Sciatic nerve (tissue), 2 donors: ENCODE measurements around the gene PDLIM4. TPM values are rescaled to one million over a fixed set of nuclear protein-coding genes. Genes with fewer than 3 reads are reported as not detected.
A peak's percentile ranks its signal among the peaks of the same experiment; 100 is the strongest.

Experiments
- ATAC-seq: fragments of 200-7000 bp; cut with Tn5 transposase; one replicate; pipeline ENCODE4 v1.9.1; 2020; ENCODE audit warnings: mild to moderate bottlenecking, moderate library complexity
- DNase-seq: peaks from one replicate; pipeline ENCODE4 v3.0.0-alpha.2; 2020; ENCODE audit warnings: low spot score
- intact Hi-C: fragments of 100-400 bp; cut with DNase I; formaldehyde crosslinking; loops from one replicate; pipeline ENCODE4 v1.14.2; 2022
- total RNA-seq: library from RNA; stranded (reverse); fragmentation: NEBNext Ultra II Directional; extraction: Animal tissue kit (Norgen Biotek cat#: 25700); gene quantifications from one replicate; pipeline ENCODE4 v1.2.1, GENCODE V29; 2021
- donor health status: DM: no; HTN: no; CAD: no.
- donor health status: DM: no; HTN: no; CAD: no.

PDLIM4 gene
- total RNA-seq, 1 donor from 2014 or later, result 50.2 TPM

- ATAC-seq (peak; percentile 31), DNase-seq (peak; percentile 43)
- intact Hi-C loops, result no loop called here
These were observed 30.8 kb upstream of the PDLIM4 start for GRCh38 chr5:132226516-132227234.

GRCh38 chr5:132227235-132227484 is 30.3 kb upstream of the PDLIM4 start:
- peak; percentile 81 for DNase-seq
- ATAC-seq, result peak; percentile 81

DNA sequence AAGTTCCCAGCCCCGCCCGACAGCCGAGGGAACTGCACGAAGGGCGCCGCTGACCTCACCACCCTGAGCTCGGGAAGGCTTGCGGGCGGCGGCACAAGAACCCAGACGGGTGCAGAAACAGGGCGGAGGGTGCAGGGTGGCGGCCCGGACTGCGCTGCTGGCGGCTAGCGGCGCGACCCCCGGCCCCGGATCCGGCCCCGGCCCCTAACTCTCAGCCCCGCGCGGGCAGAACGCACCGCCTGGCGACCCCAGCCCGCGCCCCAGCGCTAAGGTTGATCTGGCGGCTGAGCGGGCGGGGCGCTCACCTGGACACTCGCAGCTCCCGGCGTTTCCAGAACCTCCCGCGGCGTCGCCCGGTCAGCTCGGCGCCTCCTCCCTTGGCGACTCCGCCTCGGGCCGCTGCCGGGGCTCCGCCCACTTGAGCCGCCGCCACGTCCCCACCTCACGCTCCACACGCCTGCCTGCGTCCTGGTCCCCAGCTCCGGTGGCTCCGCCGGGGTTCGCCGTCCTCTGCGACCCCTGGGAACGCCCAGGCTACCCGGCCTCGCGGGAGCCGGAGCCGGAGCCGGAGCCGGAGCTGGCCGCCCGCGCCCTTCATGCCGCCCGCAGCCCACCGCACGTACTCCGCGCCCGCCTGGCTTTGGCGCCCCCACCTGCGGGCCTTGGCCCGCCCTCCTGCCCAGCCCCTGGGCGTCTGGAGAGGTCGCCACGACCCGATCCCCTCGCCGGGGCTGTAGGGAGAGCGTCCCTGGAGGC is 29.8 kb upstream of the PDLIM4 start, which contains the start of gene P4HA2:
TSS of gene P4HA2 (minus strand) at position 369 of the 756 bp plus-strand sequence. CDS start 9,227 bp downstream, outside the sequence.
- peak; percentile 89 for DNase-seq
- intact Hi-C loops, result no loop called here
- peak; percentile 81 for ATAC-seq

More at GRCh38 chr5:132227235-132227484, 30.3 kb upstream of the PDLIM4 start:
- intact Hi-C loops, result no loop called here

DNA sequence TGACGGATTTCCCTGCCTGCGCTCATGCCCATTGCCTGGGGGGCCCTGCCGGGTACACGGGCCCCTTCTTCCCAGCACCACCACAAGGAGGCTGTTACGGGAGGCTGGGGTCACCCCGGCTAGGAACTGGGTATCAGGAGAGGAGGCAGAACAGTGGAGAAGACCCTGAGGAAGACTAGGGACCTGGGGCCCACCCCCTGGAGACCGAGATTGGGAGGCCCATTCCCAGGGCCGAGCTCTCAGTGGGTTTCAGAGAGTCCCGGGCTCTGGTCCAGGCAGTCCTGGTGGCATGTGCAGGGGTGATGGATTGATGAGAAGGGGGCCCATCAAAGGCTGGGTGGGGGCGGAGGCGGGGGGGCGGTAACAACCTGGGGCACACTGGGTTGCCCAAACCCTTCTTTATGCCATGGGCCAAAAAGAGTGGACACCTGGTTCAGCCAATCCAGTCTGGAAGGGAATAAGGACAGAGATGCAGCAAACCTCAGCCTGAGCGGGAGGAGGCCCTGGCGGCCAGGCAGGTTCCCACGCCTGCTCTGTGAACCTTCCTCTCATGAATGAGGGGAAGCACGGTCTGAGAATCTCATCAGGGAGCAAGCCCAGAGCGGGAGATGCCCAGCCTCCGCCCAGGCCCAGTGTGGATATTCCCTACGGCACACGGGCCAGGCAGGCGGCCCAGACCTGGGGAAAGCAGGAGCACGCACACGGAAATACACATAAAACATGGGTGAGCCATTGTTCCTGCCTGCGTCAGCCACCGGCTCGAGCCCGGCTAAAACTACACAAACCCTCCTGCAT is 29.1 kb upstream of the PDLIM4 start:
- ATAC-seq (peak; percentile 6), DNase-seq (peak; percentile 59)
- intact Hi-C loops, result no loop called here

DNA sequence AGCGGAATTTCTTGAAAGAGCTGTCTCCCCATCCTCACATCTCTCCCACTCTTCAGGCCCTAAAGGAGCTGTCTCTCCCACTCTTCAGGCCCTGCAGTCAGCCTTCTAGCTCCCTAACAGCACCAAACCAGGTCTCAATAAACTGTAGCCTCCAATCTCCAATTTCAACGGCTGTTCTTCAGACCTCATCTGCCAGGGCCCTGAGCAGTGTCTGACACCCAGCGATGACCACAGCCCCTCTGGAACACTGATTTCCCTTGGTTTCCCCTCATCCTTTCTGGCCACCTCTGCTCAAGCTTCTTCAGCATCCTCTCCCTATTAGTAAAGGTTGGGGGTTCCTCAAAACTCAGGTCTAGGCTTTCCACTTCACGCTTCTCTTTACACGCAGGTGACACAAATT is 28.3 kb upstream of the PDLIM4 start:
- no peak for ATAC-seq
- DNase-seq, result peak; percentile 15
- intact Hi-C loops, result no loop called here

- intact Hi-C loops, result loop anchor here (10.0 kb wide), 1 partner anchor 64 kb away; the partner anchor contains the start of gene SLC22A4
- no peak for DNase-seq
- no peak for ATAC-seq
These were observed 26.6 kb upstream of the PDLIM4 start for GRCh38 chr5:132230871-132231270.

GRCh38 chr5:132232465-132232864 is 25.0 kb upstream of the PDLIM4 start:
- DNase-seq (peak; percentile 15), ATAC-seq (no peak)
- intact Hi-C loops, result loop anchor here (10.0 kb wide), 1 partner anchor 62 kb away; the partner anchor contains the start of gene SLC22A4

DNA sequence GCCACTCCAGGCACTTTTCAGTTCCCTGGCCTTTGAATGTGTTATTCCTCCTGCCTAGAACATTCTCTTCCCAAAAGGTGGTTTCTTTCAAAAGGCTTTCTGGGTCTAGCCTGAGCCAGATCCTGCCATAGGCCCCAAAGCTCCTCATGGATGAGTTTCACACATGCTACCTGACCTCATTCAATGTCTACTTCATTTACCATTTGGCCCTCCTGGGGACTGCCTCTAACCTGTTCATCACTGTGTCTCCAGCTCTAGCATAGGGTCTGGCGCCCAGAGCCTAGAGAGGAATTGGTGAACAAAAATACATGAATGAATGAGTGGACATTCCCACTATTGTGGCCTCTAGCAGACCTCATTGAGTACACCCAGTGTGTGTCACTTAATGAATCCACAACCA is 24.4 kb upstream of the PDLIM4 start:
- DNase-seq (no peak), ATAC-seq (no peak)
- intact Hi-C loops, result loop anchor here (10.0 kb wide), 1 partner anchor 62 kb away; the partner anchor contains the start of gene SLC22A4

- DNase-seq, result peak; percentile 36
- intact Hi-C loops, result loop anchor here (10.0 kb wide), 1 partner anchor 61 kb away; the partner anchor contains the start of gene SLC22A4
- no peak for ATAC-seq
These were observed 23.4 kb upstream of the PDLIM4 start for GRCh38 chr5:132233811-132234683.

- DNase-seq, result peak; percentile 21
- no peak for ATAC-seq
- intact Hi-C loops, result loop anchor here (10.0 kb wide), 1 partner anchor 60 kb away; the partner anchor contains the start of gene SLC22A4
These were observed 22.8 kb upstream of the PDLIM4 start for GRCh38 chr5:132234684-132235062.

- ATAC-seq, result no peak
- intact Hi-C loops, result loop anchor here (10.0 kb wide), 1 partner anchor 59 kb away; the partner anchor contains the start of gene SLC22A4
- no peak for DNase-seq
These were observed 22.2 kb upstream of the PDLIM4 start for GRCh38 chr5:132235340-132235739.

- no peak for ATAC-seq
- intact Hi-C loops, result loop anchor here (10.0 kb wide), 1 partner anchor 58 kb away; the partner anchor contains the start of gene SLC22A4
- peak; percentile 33 for DNase-seq
These were observed 20.4 kb upstream of the PDLIM4 start for GRCh38 chr5:132237141-132237540.

DNA sequence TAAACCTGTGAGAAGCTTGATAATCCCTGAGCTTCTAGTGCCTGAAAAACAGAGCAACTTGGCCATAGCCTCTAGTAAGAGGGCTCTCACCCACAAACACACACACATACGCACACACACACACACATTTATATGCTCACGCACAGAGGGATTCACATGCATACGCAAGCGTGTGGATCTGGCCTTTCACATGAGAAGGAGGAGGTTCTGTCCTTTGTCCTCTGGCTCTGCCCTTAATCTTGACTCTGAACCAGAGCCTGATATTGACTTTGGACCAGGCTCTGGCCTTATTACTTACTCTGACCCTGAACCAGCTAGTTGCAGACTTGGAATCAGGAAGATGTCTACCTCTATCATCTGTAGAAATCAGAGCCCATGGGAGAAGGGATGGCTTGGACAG is 19.8 kb upstream of the PDLIM4 start:
- intact Hi-C loops, result loop anchor here (10.0 kb wide), 1 partner anchor 57 kb away; the partner anchor contains the start of gene SLC22A4
- peak; percentile 40 for ATAC-seq
- DNase-seq, result no peak

- intact Hi-C loops, result loop anchor here (10.0 kb wide), 1 partner anchor 57 kb away; the partner anchor contains the start of gene SLC22A4
- ATAC-seq (peak; percentile 82), DNase-seq (peak; percentile 89)
These were observed 19.2 kb upstream of the PDLIM4 start for GRCh38 chr5:132238169-132238744.

- no peak for ATAC-seq
- intact Hi-C loops, result loop anchor here (10.0 kb wide), 1 partner anchor 56 kb away; the partner anchor contains the start of gene SLC22A4
- DNase-seq, result peak; percentile 13
These were observed 18.5 kb upstream of the PDLIM4 start for GRCh38 chr5:132238901-132239500.

DNA sequence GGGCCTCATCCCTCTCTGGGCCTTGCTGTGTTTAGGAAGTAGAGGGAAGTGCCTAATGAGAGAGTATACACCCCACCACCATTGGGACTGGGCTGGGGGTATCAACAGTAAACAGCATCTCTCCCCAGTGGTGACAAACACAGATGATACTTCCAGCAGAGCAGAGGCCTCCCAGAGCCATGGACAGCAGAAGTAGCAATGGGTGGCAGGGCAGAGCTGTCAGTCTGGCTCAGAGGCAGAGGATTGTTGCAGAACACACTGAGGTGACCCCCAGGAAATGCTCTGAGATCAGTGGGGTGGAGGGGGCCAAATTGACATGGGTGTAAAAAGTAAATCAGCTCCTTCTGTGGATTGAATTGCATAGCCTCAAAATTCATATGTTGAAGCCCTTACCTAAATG is 17.7 kb upstream of the PDLIM4 start:
- peak; percentile 21 for DNase-seq
- no peak for ATAC-seq
- intact Hi-C loops, result loop anchor here (10.0 kb wide), 1 partner anchor 55 kb away; the partner anchor contains the start of gene SLC22A4

DNA sequence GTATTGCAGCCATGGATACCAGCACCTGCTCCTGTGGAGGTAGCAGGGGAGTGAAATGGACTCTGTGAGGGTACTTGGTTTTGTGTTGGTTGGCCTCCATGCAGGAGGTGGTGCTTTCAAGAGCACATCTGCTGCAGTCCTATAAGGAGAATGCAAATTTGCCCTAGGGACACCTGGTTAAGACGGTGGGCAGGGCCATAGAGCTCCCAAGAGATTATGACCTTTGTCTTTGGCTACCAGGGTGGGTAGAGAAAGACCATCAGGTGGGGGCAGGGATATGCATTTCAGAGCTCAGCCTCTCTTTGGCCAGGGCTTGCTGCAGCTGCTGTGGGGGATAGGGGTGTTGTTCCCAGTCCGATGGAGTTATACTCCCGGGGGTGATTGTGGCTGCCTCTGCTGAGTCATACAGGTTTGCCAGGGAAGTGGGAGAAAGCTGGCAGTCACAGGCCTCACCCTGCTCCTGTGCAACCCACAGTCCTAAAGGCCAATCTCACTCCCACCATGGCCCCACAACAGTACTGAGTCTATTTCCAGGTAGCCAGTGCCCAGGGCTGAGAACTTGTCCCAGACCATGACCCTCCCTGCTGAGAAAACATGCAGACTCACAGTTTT is 14.0 kb upstream of the PDLIM4 start:
- intact Hi-C loops, result no loop called here
- peak; percentile 19 for DNase-seq
- ATAC-seq, result no peak
